Stomach (tissue), 4 donors: Measurements from ENCODE around the gene KRTCAP2.

ENCODE experiments used
- CTCF ChIP-seq, 7 experiments: fragments of 450-650 bp in 4 of 7; fragments of 200-600 bp in 3 of 7; sonication (generic) in 3 of 7; IDR thresholded peaks; one replicate each; pipeline ENCODE4 v1.5.1; 2016 to 2019; ENCODE audit warnings: antibody characterized with exemption in 7 of 7, control low read depth in 2 of 7, mild to moderate bottlenecking in 1 of 7
- EP300 ChIP-seq: sonication (generic); formaldehyde crosslinking; IDR thresholded peaks from one replicate; pipeline ENCODE4 v1.6.1; 2017; ENCODE audit warnings: antibody characterized with exemption
- POLR2A ChIP-seq, 4 donors: fragments of 450-650 bp; IDR thresholded peaks; one replicate each; pipeline ENCODE4 v1.6.1; 2016; ENCODE audit warnings: antibody characterized with exemption in 4 of 4, control low read depth in 2 of 4, mild to moderate bottlenecking in 1 of 4, moderate library complexity in 1 of 4
- POLR2AphosphoS5 ChIP-seq, 3 donors: sonication (generic); formaldehyde crosslinking; IDR thresholded peaks; one replicate each; pipeline ENCODE4 v1.6.1; 2016; ENCODE audit warnings: antibody characterized with exemption in 3 of 3

- TF ChIP-seq CTCF (IDR thresholded peaks at IDR 0.05) (no peak), POLR2A (IDR thresholded peaks at IDR 0.05) (no peak), POLR2AphosphoS5 (IDR thresholded peaks at IDR 0.05) (peak in 2 of 3 donors; percentile 10 to 74), EP300 (no peak)
Measured at GRCh38 chr1:155183775-155184221, 10.7 kb upstream of the KRTCAP2 start.
